Pulmonary artery endothelial cell (primary cell): ENCODE measurements around the gene ESCO1. TPM values are rescaled to one million over a fixed set of nuclear protein-coding genes. Genes with fewer than 3 reads are reported as not detected.

Source experiments
- DNase-seq: peaks from one replicate; pipeline ENCODE4 v3.0.0-alpha.2; 2011; ENCODE audit warnings: low read depth, low spot score
- total RNA-seq: library from RNA; depleted of rRNA; stranded (reverse); fragments of >200 nt; gene quantifications from 2 replicates; pipeline ENCODE4 v1.2.3, GENCODE V29; 2014

The ESCO1 gene
- total RNA-seq, 1 donor from 2014 or later = 10.9 TPM

- DNase-seq = no peak
Measured at GRCh38 chr18:21490748-21491147, 109.8 kb downstream of the ESCO1 start.

- no peak for DNase-seq
Measured at GRCh38 chr18:21489919-21490495, 110.5 kb downstream of the ESCO1 start.

GRCh38 chr18:21489119-21489750 lies 111.3 kb downstream of the ESCO1 start:
- DNase-seq = peak; percentile 17

- no peak for DNase-seq
Measured at GRCh38 chr18:21486905-21487437, 113.5 kb downstream of the ESCO1 start.

GRCh38 chr18:21484851-21485636 lies 115.5 kb downstream of the ESCO1 start:
- peak; percentile 35 for DNase-seq

- DNase-seq = no peak
Measured at GRCh38 chr18:21483051-21483450, 117.5 kb downstream of the ESCO1 start.

- DNase-seq = no peak
Measured at GRCh38 chr18:21481739-21482138, 118.8 kb downstream of the ESCO1 start.

- DNase-seq = no peak
Measured at GRCh38 chr18:21479721-21480120, 120.8 kb downstream of the ESCO1 start.

Other genes with a start within 250 kb of the ESCO1 start
- 46.8 and 56.7 TPM in 2 replicates for gene SNRPD1, start 11.6 kb upstream of the ESCO1 start, total RNA-seq
- 5.0 and 16.1 TPM in 2 replicates for gene ABHD3, start 104.1 kb upstream of the ESCO1 start, total RNA-seq
- 64.0 and 70.2 TPM in 2 replicates for gene MIB1, start 140.1 kb upstream of the ESCO1 start, total RNA-seq